Measurements from ENCODE around the gene ARGLU1. TPM values are rescaled to one million over a fixed set of nuclear protein-coding genes. Genes with fewer than 3 reads are reported as not detected.

ARGLU1 gene
- total RNA-seq, 3 donors from 2014 or later, result 122 to 181 (median 136) TPM

- no peak for DNase-seq (ENCODE audit: low spot score in 2 of 2)
- H3K27me3 ChIP-seq, result no peaks in the 10 kb centered on the region
- H3K9me3 ChIP-seq, result peaks cover 10 to 16% of the 10 kb centered on the region in 2 donors
- intact Hi-C loops (cut with DNase I; ENCODE audit: low total_unique reads), result no loop called here
- TF ChIP-seq POLR2A (IDR thresholded peaks at IDR 0.05), result no peak
- TF ChIP-seq CTCF (IDR thresholded peaks at IDR 0.05), result no peak
- no peak for TF ChIP-seq POLR2AphosphoS5 (IDR thresholded peaks at IDR 0.05)
- H3K36me3 ChIP-seq, result no peaks in the 10 kb centered on the region
- no peaks in the 10 kb centered on the region for H3K4me1 ChIP-seq
- no peak overlapping the region for H3K4me3 ChIP-seq
- no peak overlapping the region for H3K27ac ChIP-seq
Measured at GRCh38 chr13:106588367-106588766, 20.4 kb upstream of the ARGLU1 start.

- no peaks in the 10 kb centered on the region for H3K27me3 ChIP-seq
- no peaks in the 10 kb centered on the region for H3K4me1 ChIP-seq
- no peaks in the 10 kb centered on the region for H3K36me3 ChIP-seq
- TF ChIP-seq POLR2AphosphoS5 (IDR thresholded peaks at IDR 0.05), result no peak
- TF ChIP-seq POLR2A (IDR thresholded peaks at IDR 0.05), result no peak
- no peak for TF ChIP-seq CTCF (IDR thresholded peaks at IDR 0.05)
- intact Hi-C loops (cut with DNase I; ENCODE audit: low total_unique reads), result no loop called here
- H3K9me3 ChIP-seq, result peaks cover 10 to 16% of the 10 kb centered on the region in 2 donors
- no peak overlapping the region for H3K27ac ChIP-seq
- DNase-seq (ENCODE audit: low spot score in 2 of 2), result no peak
- H3K4me3 ChIP-seq, result no peak overlapping the region
Measured at GRCh38 chr13:106587787-106588186, 19.9 kb upstream of the ARGLU1 start.

- peaks cover 10 to 16% of the 10 kb centered on the region in 2 donors for H3K9me3 ChIP-seq
- DNase-seq (ENCODE audit: low spot score in 2 of 2), result no peak
- intact Hi-C loops (cut with DNase I; ENCODE audit: low total_unique reads), result no loop called here
- no peak overlapping the region for H3K27ac ChIP-seq
- no peaks in the 10 kb centered on the region for H3K4me1 ChIP-seq
- H3K36me3 ChIP-seq, result no peaks in the 10 kb centered on the region
- no peak overlapping the region for H3K4me3 ChIP-seq
- H3K27me3 ChIP-seq, result no peaks in the 10 kb centered on the region
- TF ChIP-seq POLR2AphosphoS5 (IDR thresholded peaks at IDR 0.05) (no peak), CTCF (IDR thresholded peaks at IDR 0.05) (no peak)
Measured at GRCh38 chr13:106586648-106587166, 18.8 kb upstream of the ARGLU1 start.

- H3K4me1 ChIP-seq, result no peaks in the 10 kb centered on the region
- no peaks in the 10 kb centered on the region for H3K36me3 ChIP-seq
- DNase-seq (ENCODE audit: low spot score in 2 of 2), result no peak
- no peaks in the 10 kb centered on the region for H3K27me3 ChIP-seq
- TF ChIP-seq CTCF (IDR thresholded peaks at IDR 0.05) (no peak), POLR2A (IDR thresholded peaks at IDR 0.05) (no peak), POLR2AphosphoS5 (IDR thresholded peaks at IDR 0.05) (no peak)
- intact Hi-C loops (cut with DNase I; ENCODE audit: low total_unique reads), result no loop called here
- H3K9me3 ChIP-seq, result peaks cover 10% of the 10 kb centered on the region in 2 donors
- H3K27ac ChIP-seq, result no peak overlapping the region
- no peak overlapping the region for H3K4me3 ChIP-seq
Measured at GRCh38 chr13:106581225-106581624, 13.3 kb upstream of the ARGLU1 start.

- no peak for TF ChIP-seq POLR2AphosphoS5 (IDR thresholded peaks at IDR 0.05)
- no peak for TF ChIP-seq CTCF (IDR thresholded peaks at IDR 0.05)
- no peak for TF ChIP-seq POLR2A (IDR thresholded peaks at IDR 0.05)
- intact Hi-C loops (cut with DNase I; ENCODE audit: low total_unique reads), result no loop called here
- no peak overlapping the region for H3K4me3 ChIP-seq
- H3K27me3 ChIP-seq, result no peaks in the 10 kb centered on the region
- H3K36me3 ChIP-seq, result no peaks in the 10 kb centered on the region
- DNase-seq (ENCODE audit: low spot score in 2 of 2), result no peak
- H3K9me3 ChIP-seq, result no peaks in the 10 kb centered on the region
- H3K27ac ChIP-seq, result no peak overlapping the region
- no peaks in the 10 kb centered on the region for H3K4me1 ChIP-seq
Measured at GRCh38 chr13:106575896-106576295, 8.0 kb upstream of the ARGLU1 start.

Data from breast epithelium (tissue), 4 donors.